Measurements from ENCODE around the gene MADCAM1.
A peak's percentile ranks its signal among the peaks of the same experiment; 100 is the strongest.

DNA sequence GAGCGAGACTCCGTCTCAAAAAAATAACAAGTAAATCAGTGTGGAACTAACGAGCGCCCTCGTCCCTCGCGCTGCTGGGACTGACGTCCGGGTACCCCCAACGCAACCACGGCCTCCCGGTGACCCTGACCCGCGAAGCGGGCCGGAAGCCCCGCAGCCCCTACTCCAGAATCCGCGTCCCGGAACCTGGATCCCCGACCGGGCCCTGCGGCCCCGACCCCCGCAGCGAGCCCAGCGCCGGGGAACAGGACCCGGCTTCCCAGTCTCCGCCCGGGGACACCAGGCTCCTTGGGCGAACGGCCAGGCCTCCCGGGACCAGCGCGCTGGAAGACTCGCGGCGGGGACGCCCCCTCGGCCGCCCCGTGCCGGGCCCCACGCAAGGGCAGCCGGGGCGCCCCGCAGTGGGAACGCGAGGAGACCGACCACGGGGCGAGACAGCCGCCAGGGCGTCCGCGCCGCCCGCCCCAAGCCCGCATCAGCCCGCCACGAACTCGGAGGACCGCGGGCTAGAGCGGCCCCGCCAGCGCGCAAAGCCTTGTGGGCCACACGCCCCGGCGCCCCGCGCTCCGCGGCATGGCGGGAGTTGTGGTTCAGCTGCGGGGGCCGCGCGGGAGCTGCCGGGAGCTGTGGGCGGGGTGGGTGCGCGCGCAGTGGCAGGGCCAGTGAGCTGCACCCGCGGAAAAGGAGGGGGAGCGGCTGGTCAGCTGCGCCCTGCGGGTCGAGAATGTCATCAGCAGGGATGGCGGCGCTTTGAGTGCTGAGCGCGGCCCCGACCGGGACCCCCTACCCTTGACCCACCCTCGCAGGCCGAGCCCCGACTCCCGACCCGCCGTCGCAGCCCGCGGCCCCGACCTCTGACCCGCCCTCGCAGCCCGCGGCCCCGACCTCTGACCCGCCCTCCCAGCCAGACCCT is 7.5 kb upstream of the MADCAM1 start:
- TF ChIP-seq POLR2AphosphoS5 (IDR thresholded peaks at IDR 0.05; ENCODE audit: low read depth, low read length) (peak; percentile 70), TAF1 (IDR thresholded peaks at IDR 0.05; ENCODE audit: borderline replicate concordance, insufficient read depth, low read length) (peak; percentile 77; the same call in 1 of the 2 replicates), SIN3A (IDR thresholded peaks at IDR 0.05; ENCODE audit: borderline replicate concordance, insufficient read depth, low read length) (no peak), FOXP2 (optimal IDR thresholded peaks at IDR 0.05; ENCODE audit: borderline replicate concordance, extremely low read depth, extremely low read length, insufficient read depth) (peak; percentile 93)
- TF ChIP-seq, protein P1, sequence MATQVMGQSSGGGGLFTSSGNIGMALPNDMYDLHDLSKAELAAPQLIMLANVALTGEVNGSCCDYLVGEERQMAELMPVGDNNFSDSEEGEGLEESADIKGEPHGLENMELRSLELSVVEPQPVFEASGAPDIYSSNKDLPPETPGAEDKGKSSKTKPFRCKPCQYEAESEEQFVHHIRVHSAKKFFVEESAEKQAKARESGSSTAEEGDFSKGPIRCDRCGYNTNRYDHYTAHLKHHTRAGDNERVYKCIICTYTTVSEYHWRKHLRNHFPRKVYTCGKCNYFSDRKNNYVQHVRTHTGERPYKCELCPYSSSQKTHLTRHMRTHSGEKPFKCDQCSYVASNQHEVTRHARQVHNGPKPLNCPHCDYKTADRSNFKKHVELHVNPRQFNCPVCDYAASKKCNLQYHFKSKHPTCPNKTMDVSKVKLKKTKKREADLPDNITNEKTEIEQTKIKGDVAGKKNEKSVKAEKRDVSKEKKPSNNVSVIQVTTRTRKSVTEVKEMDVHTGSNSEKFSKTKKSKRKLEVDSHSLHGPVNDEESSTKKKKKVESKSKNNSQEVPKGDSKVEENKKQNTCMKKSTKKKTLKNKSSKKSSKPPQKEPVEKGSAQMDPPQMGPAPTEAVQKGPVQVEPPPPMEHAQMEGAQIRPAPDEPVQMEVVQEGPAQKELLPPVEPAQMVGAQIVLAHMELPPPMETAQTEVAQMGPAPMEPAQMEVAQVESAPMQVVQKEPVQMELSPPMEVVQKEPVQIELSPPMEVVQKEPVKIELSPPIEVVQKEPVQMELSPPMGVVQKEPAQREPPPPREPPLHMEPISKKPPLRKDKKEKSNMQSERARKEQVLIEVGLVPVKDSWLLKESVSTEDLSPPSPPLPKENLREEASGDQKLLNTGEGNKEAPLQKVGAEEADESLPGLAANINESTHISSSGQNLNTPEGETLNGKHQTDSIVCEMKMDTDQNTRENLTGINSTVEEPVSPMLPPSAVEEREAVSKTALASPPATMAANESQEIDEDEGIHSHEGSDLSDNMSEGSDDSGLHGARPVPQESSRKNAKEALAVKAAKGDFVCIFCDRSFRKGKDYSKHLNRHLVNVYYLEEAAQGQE (IDR thresholded peaks at IDR 0.05; ENCODE audit: insufficient read depth in 1 of 2, low read depth in 2 of 2, low read length in 2 of 2): no peak

Data from PFSK-1 (cell line).